KMS-11 (cell line): ENCODE results near the gene ZNF385A.

Experiments
- H2AFZ ChIP-seq: fragments of 200-600 bp; sonication (generic); 2 replicates; pipeline ENCODE4 v1.6.1; 2016; ENCODE audit warnings: antibody characterized with exemption, mixed run types, low read depth
- H3K27ac ChIP-seq: fragments of 200-600 bp; sonication (generic); 2 replicates; pipeline ENCODE4 v1.6.1; 2016; ENCODE audit warnings: mild to moderate bottlenecking, mixed run types
- H3K27me3 ChIP-seq: fragments of 200-600 bp; sonication (generic); 2 replicates; pipeline ENCODE4 v1.6.1; 2017; ENCODE audit warnings: mild to moderate bottlenecking, low read depth, mixed run types, moderate library complexity; ENCODE audit not compliant: insufficient read depth
- H3K36me3 ChIP-seq: fragments of 200-600 bp; sonication (generic); 2 replicates; pipeline ENCODE4 v1.6.1; 2017; ENCODE audit warnings: mild to moderate bottlenecking, mixed run types; ENCODE audit not compliant: insufficient read depth
- H3K4me1 ChIP-seq: fragments of 200-600 bp; sonication (generic); 2 replicates; pipeline ENCODE4 v1.6.1; 2016; ENCODE audit warnings: mild to moderate bottlenecking, low read depth, mixed run types; ENCODE audit not compliant: poor library complexity, severe bottlenecking
- H3K4me2 ChIP-seq: fragments of 200-600 bp; sonication (generic); 2 replicates; pipeline ENCODE4 v1.7.0; 2016; ENCODE audit warnings: mild to moderate bottlenecking, mixed run types
- H3K4me3 ChIP-seq: fragments of 200-600 bp; sonication (generic); IDR thresholded peaks from 2 replicates; pipeline ENCODE4 v1.6.1; 2017; ENCODE audit warnings: low read depth, low read length, mixed read lengths; ENCODE audit not compliant: insufficient read depth
- H3K79me2 ChIP-seq: fragments of 200-600 bp; sonication (generic); 2 replicates; pipeline ENCODE4 v1.6.1; 2016; ENCODE audit warnings: low read depth, mixed run types; ENCODE audit not compliant: insufficient read depth
- H3K9ac ChIP-seq: fragments of 200-600 bp; sonication (generic); 2 replicates; pipeline ENCODE4 v1.6.1; 2016; ENCODE audit warnings: mild to moderate bottlenecking, mixed run types
- H4K20me1 ChIP-seq: fragments of 200-600 bp; sonication (generic); 2 replicates; pipeline ENCODE4 v1.6.1; 2016; ENCODE audit warnings: mild to moderate bottlenecking, mixed run types; ENCODE audit not compliant: insufficient read depth
- CTCF ChIP-seq: fragments of 200-600 bp; sonication (generic); conservative IDR thresholded peaks from 2 replicates; pipeline ENCODE4 v1.6.1; 2017; ENCODE audit warnings: low read depth, mild to moderate bottlenecking, antibody characterized with exemption, low read length, moderate library complexity, mixed read lengths

ZNF385A gene

GRCh38 chr12:54369597-54370131 is 14.9 kb downstream of the ZNF385A start:
- Histone ChIP-seq H3K79me2 (no peaks in the 10 kb centered on the region), H3K27me3 (peaks cover 36% of the 10 kb centered on the region), H2AFZ (no peak overlapping the region), H4K20me1 (no peaks in the 10 kb centered on the region), H3K4me3 (no peak overlapping the region), H3K4me2 (no peak overlapping the region), H3K27ac (no peak overlapping the region), H3K36me3 (no peaks in the 10 kb centered on the region), H3K9ac (no peak overlapping the region), H3K4me1 (peaks cover 15% of the 10 kb centered on the region)
- no peak for TF ChIP-seq CTCF

GRCh38 chr12:54368709-54369596 is 15.6 kb downstream of the ZNF385A start:
- H3K27me3 ChIP-seq = peaks cover 43% of the 10 kb centered on the region
- H2AFZ ChIP-seq = peak overlapping the region; percentile 80
- no peaks in the 10 kb centered on the region for H3K79me2 ChIP-seq
- H3K4me2 ChIP-seq = peak overlapping the region; percentile 34
- peaks cover 17% of the 10 kb centered on the region for H3K4me1 ChIP-seq
- H3K4me3 ChIP-seq = no peak overlapping the region
- H3K9ac ChIP-seq = no peak overlapping the region; the same call in 1 of the 2 replicates
- H3K27ac ChIP-seq = no peak overlapping the region
- no peaks in the 10 kb centered on the region for H4K20me1 ChIP-seq
- peak; percentile 99 for TF ChIP-seq CTCF
- H3K36me3 ChIP-seq = no peaks in the 10 kb centered on the region

GRCh38 chr12:54368025-54368708 is 16.4 kb downstream of the ZNF385A start:
- H3K4me1 ChIP-seq = peaks cover 22% of the 10 kb centered on the region
- no peaks in the 10 kb centered on the region for H4K20me1 ChIP-seq
- TF ChIP-seq CTCF = no peak
- no peak overlapping the region for H3K4me3 ChIP-seq
- no peaks in the 10 kb centered on the region for H3K79me2 ChIP-seq
- peak overlapping the region; percentile 34 for H3K4me2 ChIP-seq
- no peak overlapping the region; the same call in 1 of the 2 replicates for H3K9ac ChIP-seq
- H3K27me3 ChIP-seq = peaks cover 51% of the 10 kb centered on the region
- H3K36me3 ChIP-seq = no peaks in the 10 kb centered on the region
- H3K27ac ChIP-seq = no peak overlapping the region
- H2AFZ ChIP-seq = peak overlapping the region; percentile 80

GRCh38 chr12:54364413-54364812 is 20.1 kb downstream of the ZNF385A start, which contains the start of gene GPR84:
GPR84 (minus strand) TSS chr12:54364486; CDS start chr12:54363851, 635 bp downstream.
- Histone ChIP-seq H3K27me3 (peaks cover 75% of the 10 kb centered on the region), H3K79me2 (no peaks in the 10 kb centered on the region), H3K36me3 (no peaks in the 10 kb centered on the region), H4K20me1 (no peaks in the 10 kb centered on the region), H3K27ac (no peak within 1 kb of the TSS), H3K4me2 (peak within 1 kb of the TSS; percentile 11), H3K4me3 (no peak within 1 kb of the TSS), H3K4me1 (peaks cover 32% of the 10 kb centered on the region), H3K9ac (no peak within 1 kb of the TSS), H2AFZ (no peak within 1 kb of the TSS)
- TF ChIP-seq CTCF = no peak
